8988T (cell line): ENCODE results near the gene FDX2.
"Not testable (repeated sequence)": the region's sequence is repeated elsewhere in the genome, so short reads cannot be mapped to it uniquely, and the experiment has no call there.

ENCODE experiments used
- DNase-seq: peaks from one replicate; pipeline ENCODE4 v3.0.0; 2011

The FDX2 gene

DNA sequence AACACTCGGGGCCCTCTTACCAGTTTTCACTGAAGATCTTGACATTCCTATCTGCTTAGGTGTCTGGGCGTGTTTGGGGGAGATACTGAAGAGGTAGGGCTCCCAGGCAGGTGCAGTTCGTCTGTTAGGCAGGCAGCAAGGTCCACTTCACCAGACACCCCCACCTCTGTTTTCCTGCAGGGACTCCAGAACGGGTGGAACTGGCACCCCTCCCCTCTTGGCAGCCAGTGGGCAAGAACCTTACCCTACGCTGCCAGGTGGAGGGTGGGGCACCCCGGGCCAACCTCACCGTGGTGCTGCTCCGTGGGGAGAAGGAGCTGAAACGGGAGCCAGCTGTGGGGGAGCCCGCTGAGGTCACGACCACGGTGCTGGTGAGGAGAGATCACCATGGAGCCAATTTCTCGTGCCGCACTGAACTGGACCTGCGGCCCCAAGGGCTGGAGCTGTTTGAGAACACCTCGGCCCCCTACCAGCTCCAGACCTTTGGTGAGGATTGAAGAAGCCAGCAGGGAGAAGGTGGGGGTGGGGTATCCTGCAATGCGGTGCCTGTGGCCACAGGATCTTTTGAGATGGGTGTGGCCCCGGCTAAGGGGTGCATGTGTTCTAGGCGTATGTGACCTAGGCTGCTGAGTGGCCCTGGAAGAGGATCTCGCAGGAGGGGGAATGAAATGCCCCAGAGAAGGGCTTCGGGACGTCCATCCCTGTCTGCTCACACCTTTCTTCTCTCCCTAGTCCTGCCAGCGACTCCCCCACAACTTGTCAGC is 32.3 kb downstream of the FDX2 start:
- no peak for DNase-seq

- DNase-seq: not testable (repeated sequence)
Observed at GRCh38 chr19:10282043-10282442, 33.8 kb downstream of the FDX2 start.

GRCh38 chr19:10279737-10280442 is 35.9 kb downstream of the FDX2 start:
- DNase-seq: no peak

- DNase-seq: no peak
Observed at GRCh38 chr19:10278935-10279334, 36.9 kb downstream of the FDX2 start.

DNA sequence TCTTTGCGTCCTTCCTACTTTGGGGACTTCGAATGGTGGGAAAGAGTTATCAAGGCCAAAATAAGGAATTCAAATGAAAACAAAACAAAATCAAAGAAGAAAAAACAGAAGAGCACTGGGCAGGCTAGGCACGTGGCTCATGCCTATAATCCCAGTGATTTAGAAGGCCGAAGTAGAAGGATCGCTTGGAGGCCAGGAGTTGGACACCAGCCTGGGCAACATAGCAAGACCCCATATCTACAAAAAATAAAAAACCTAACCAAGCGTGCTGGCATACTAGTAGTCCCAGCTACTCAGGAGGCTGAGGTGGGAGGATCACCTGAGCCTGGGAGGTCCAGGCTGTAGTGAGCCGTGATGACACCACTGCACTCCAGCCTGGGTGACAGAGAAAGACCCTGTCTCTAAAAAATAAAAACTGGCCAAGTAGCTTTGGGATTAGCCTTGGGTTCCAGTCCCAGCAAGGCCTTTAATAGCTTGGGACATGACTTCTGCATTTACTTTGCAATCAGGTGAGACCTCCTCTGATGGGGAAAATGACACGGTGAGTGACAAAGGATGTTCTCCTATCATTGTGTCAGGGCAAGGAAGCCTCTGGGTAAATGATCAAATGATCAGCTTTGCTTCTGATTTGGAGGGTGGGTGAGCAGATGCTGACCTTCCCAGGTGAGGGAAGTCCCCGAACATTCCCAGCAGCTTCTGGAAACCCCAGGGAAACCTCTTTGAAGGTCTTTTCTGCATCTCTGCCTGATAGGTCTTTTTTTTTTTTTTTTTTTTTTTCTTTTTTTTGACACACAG is 37.8 kb downstream of the FDX2 start:
- DNase-seq: no peak

DNA sequence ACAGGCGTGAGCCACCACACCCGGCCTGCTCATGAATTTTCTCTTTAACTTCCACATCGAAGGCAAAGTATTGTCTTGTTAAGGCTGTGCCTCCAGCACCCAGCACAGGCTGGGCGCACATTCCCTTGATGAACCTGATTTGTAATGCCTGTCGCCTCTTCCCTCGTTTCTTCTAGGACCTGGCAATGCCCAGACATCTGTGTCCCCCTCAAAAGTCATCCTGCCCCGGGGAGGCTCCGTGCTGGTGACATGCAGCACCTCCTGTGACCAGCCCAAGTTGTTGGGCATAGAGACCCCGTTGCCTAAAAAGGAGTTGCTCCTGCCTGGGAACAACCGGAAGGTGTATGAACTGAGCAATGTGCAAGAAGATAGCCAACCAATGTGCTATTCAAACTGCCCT is 41.2 kb downstream of the FDX2 start:
- no peak for DNase-seq

DNA sequence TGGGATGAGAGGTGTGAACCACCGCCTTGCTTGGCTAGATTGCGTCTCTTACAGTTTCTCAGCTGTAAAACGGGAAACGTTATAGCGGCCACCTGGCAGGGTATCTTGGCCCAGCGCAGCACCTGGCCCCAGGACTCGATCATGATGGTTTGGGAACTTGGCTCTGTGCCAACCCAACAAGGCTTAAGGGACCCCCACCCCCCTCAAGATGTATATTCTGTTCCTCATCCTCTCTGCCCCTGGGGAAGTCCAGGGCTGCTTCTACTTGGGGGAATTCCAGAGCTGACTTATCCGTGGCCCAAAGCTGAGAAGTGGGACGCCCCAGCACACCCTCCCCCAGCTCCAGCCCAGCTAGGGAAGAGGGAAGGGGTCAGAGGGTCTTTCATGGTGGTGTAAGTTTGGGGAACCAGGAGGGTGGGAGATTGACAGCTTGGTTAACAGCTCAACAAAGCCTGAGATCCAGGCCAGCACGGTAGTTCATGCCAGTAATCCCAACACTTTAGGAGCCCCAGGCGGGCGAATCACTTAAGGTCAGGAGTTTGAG is 44.2 kb downstream of the FDX2 start:
- DNase-seq: no peak

DNA sequence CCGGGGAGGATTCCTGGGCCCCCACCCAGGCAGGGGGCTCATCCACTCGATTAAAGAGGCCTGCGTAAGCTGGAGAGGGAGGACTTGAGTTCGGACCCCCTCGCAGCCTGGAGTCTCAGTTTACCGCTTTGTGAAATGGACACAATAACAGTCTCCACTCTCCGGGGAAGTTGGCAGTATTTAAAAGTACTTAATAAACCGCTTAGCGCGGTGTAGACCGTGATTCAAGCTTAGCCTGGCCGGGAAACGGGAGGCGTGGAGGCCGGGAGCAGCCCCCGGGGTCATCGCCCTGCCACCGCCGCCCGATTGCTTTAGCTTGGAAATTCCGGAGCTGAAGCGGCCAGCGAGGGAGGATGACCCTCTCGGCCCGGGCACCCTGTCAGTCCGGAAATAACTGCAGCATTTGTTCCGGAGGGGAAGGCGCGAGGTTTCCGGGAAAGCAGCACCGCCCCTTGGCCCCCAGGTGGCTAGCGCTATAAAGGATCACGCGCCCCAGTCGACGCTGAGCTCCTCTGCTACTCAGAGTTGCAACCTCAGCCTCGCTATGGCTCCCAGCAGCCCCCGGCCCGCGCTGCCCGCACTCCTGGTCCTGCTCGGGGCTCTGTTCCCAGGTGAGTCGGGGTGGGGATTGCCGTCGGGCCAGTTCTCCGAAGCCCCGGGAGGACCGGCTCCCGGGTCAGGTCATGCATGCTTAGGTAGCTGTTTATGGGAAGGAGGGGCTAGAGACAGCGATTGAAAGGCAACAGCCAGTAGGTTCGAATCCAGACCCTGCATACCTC is 45.0 kb downstream of the FDX2 start, which contains the start of gene ICAM1:
ICAM1 (plus strand) TSS at position 505 of the 779 bp plus-strand sequence; CDS start at position 545, 40 bp downstream.
- no peak for DNase-seq

- DNase-seq: no peak
Observed at GRCh38 chr19:10270180-10270615, 45.6 kb downstream of the FDX2 start.

DNA sequence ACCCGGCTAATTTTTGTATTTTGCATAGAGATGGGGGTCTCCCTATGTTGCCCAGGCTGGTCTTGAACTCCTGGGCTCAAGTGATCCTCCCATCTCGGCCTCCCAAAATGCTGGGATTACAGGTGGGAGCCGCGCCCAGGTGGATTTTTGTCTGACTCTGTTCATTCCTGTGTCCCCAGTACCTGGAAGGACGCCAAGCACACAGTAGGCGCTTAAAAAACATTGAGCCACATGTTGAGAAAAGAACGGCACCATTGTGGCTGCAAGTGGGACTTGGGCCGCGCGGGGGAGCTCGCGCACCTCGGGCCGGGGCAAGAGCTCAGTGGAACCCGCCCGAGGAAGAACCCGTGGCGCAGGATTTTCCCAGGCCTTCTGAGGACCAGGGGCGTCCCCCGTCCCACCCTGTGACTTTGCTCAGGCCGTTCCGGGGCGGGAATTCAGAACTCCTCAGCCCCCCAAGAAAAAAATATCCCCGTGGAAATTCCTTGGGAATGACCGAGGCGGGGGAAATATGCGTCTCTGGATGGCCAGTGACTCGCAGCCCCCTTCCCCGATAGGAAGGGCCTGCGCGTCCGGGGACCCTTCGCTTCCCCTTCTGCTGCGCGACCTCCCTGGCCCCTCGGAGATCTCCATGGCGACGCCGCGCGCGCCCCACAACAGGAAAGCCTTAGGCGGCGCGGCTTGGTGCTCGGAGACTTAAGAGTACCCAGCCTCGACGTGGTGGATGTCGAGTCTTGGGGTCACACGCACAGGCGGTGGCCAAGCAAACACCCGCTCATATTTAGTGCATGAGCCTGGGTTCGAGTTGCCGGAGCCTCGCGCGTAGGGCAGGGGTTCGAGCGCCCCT is 46.3 kb downstream of the FDX2 start:
- DNase-seq: peak; percentile 50

- no peak for DNase-seq
Observed at GRCh38 chr19:10268071-10268470, 47.7 kb downstream of the FDX2 start.

GRCh38 chr19:10266706-10267105 is 49.1 kb downstream of the FDX2 start:
- no peak for DNase-seq

GRCh38 chr19:10262771-10263170 is 53.0 kb downstream of the FDX2 start:
- DNase-seq: no peak

- DNase-seq: no peak
Observed at GRCh38 chr19:10260141-10260584, 55.7 kb downstream of the FDX2 start.
